Stimulated activated CD8-positive, alpha-beta memory T cell treated with anti-CD3 and anti-CD28 coated beads, Interleukin-15, amount 100 ng/mL, for 48 hours (primary cell): ENCODE data around the gene ADGRV1.

Experiments used
- DNase-seq, 2 donors: peaks; one replicate each; pipeline ENCODE4 v3.0.0-alpha.2; 2020; ENCODE audit warnings: low read depth in 2 of 2

Gene ADGRV1

GRCh38 chr5:91106842-91107511, 548.4 kb downstream of the ADGRV1 start:
- DNase-seq, result no peak

- no peak for DNase-seq
Observed at GRCh38 chr5:91109634-91110033, 551.0 kb downstream of the ADGRV1 start.

GRCh38 chr5:91110686-91111085, 552.1 kb downstream of the ADGRV1 start:
- no peak for DNase-seq

- no peak for DNase-seq
Observed at GRCh38 chr5:91111473-91112238, 553.1 kb downstream of the ADGRV1 start.

GRCh38 chr5:91114658-91115057, 556.1 kb downstream of the ADGRV1 start:
- no peak for DNase-seq

GRCh38 chr5:91118354-91118753, 559.8 kb downstream of the ADGRV1 start:
- no peak for DNase-seq

- no peak for DNase-seq
Observed at GRCh38 chr5:91118796-91119195, 560.2 kb downstream of the ADGRV1 start.

- no peak for DNase-seq
Observed at GRCh38 chr5:91119217-91119616, 560.6 kb downstream of the ADGRV1 start.

- DNase-seq, result no peak
Observed at GRCh38 chr5:91119981-91120850, 561.6 kb downstream of the ADGRV1 start.

- no peak for DNase-seq
Observed at GRCh38 chr5:91121347-91121993, 562.9 kb downstream of the ADGRV1 start.

GRCh38 chr5:91122651-91123050, 564.1 kb downstream of the ADGRV1 start:
- DNase-seq, result no peak

- DNase-seq, result no peak
Observed at GRCh38 chr5:91123291-91123690, 564.7 kb downstream of the ADGRV1 start.

GRCh38 chr5:91123901-91124300, 565.3 kb downstream of the ADGRV1 start:
- no peak for DNase-seq

GRCh38 chr5:91125916-91126315, 567.3 kb downstream of the ADGRV1 start:
- no peak for DNase-seq

- DNase-seq, result no peak
Observed at GRCh38 chr5:91126448-91126847, 567.9 kb downstream of the ADGRV1 start.

GRCh38 chr5:91126888-91127287, 568.3 kb downstream of the ADGRV1 start:
- DNase-seq, result no peak

GRCh38 chr5:91127456-91128081, 569.0 kb downstream of the ADGRV1 start:
- no peak for DNase-seq

- no peak for DNase-seq
Observed at GRCh38 chr5:91128604-91129003, 570.0 kb downstream of the ADGRV1 start.

GRCh38 chr5:91129748-91130147, 571.2 kb downstream of the ADGRV1 start:
- DNase-seq, result no peak

GRCh38 chr5:91130759-91131158, 572.2 kb downstream of the ADGRV1 start:
- no peak for DNase-seq

GRCh38 chr5:91132550-91132949, 574.0 kb downstream of the ADGRV1 start:
- no peak for DNase-seq
